Measurements from ENCODE around the gene PKD1.

The PKD1 gene

DNA sequence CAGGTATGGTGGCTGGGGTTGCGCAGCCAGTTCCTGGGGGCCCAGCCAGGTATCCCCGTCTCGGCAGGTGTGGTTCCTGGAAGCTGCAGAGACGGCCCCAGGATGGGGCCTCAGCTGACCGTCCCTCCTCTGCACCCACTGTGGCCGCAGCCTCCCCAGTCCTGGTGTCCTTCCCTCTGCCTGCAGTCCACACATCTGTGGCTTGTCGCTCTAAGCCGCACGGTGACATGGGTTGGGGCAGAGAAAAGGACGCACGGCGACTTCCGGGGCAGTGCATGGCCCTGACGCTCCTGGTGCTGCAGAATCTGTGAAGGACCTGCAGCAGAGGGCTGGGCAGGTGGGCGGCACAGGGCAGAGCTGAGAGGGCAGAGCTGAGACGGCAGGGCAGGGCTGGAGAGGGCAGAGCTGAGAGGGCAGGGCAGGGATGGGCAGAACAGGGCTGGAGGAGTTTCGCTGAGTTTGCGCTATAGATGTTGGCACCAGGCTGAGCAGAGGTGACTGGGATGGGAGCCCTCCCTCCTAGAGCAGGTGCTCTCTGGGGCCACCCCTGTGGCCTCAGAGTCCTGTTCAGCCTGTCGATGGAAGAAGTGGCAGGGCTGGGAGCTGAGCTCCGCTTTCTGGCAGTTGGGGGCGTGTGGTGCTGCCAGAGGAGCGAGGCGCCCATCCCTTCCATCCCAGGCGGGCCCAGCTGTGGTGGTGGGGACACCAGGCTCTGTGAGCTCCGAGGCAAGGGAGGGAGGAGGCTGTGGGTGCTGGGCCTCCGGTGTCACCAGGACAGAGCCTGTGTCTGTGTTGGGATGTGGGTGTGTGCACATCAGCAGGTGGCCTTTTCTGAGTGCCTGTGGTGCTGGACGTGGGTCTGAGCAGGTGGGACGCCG, 64.9 kb downstream of the PKD1 start:
- no peak for DNase-seq

DNA sequence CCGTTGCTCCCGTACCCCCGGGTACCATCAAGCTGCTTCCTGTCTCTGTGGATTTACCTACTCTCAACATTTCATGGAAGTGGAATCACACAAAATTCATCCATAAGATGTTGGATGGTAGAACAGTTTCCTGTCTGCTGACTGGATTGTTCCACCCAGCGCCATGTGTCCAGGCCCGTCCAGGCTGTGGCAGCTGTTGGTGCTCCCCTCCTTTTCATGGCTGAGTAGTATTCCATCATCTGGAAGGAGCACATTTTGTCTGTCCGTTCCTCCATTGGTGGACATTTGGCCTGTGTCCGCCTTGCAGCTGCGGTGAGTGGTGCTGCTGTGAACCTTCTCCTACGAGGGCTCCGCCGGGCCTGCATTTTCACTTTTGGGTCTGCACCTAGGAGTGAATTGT, 69.6 kb downstream of the PKD1 start:
- no peak for DNase-seq

DNA sequence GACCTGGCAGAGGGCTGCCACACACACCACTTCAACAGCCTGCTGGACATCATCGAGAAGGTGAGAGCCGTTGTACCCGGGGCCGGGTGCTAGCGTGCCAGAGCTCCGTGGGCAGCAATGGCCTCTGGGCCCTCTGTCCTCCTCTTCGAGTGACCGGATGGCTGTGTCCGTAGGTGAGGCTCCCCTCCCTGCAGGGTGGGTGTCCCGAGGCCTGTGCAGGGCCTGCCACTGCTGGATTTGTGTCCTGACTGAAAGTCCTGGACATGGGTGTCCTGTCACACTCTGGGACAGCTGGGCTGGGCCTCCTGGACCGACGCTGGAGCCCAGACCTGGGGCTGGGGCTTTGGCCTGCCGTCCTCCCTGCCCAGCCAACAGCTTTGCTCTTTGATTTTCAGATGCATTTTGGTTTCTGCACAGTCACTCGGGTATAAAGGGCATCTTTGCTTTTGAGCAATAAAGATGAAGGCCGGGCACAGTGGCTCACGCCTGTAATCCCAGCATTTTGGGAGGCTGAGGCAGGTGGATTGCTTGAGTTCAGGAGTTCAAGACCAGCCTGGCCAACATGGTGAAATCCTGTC, 71.2 kb downstream of the PKD1 start:
- DNase-seq: no peak

GRCh38 chr16:2063861-2064260, 71.8 kb downstream of the PKD1 start:
- DNase-seq: no peak

GRCh38 chr16:2062801-2063200, 72.9 kb downstream of the PKD1 start:
- DNase-seq: no peak

DNA sequence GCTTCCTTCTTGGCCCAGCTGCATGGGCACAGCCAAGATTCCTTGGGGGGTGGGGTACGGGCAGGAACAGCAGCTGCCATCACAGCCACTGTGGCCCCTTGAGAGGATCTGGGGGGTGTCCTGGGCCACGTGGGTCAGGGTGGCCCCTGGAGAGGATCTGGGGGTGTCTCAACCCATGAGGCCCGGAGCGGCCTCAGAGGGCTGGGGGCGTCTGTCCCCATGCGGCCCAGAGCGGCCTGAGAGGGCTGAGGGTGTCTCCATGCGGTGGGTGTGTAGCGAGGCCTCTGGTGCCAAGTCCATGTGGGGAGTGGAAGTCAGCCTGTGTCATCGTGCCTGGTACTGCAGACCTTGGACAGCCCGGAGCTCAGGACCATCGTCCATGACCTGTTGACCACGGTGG, 74.2 kb downstream of the PKD1 start:
- no peak for DNase-seq

GRCh38 chr16:2061023-2061422, 74.7 kb downstream of the PKD1 start:
- no peak for DNase-seq

GRCh38 chr16:2060346-2060745, 75.4 kb downstream of the PKD1 start:
- no peak for DNase-seq

DNA sequence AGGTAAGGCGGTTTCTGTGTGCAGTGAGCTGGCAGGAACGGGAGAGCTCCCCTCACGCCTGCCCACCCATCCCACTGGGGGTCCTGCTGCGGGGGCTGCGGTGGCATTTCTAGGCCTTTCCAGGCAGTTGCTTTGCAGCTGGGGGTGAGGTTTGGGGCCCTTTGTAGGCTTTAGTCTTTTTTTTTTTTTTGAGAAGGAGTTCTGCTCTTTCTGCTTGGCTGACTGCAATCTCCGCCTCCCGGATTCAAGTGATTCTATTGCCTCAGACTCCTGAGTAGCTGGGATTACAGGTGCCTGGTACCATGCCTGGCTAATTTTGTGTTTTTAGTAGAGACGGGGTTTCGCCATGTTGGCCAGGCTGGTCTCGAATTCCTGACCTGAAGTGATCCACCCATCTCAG, 76.8 kb downstream of the PKD1 start:
- DNase-seq: no peak

- DNase-seq: no peak
Observed at GRCh38 chr16:2058420-2058819, 77.3 kb downstream of the PKD1 start.

DNA sequence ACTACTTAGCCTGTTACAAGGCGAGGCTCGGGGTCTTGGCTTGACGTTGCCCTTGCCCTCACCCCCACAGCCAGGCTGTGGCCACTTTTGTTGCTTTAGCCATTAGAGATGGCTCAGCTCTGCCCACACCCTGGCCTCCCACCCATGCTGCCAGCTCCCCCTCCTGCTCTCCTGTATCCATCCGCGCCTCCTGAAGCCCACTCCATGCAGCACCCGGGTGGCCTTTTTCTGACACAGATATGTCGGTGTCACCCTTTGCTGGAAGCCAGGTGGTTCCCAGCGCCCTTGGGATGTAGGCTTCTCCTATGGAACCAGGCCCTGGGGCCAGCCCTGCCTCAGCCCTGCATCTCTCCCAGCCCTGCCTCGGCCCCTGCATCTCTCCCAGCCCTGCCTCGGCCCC, 78.3 kb downstream of the PKD1 start:
- no peak for DNase-seq

DNA sequence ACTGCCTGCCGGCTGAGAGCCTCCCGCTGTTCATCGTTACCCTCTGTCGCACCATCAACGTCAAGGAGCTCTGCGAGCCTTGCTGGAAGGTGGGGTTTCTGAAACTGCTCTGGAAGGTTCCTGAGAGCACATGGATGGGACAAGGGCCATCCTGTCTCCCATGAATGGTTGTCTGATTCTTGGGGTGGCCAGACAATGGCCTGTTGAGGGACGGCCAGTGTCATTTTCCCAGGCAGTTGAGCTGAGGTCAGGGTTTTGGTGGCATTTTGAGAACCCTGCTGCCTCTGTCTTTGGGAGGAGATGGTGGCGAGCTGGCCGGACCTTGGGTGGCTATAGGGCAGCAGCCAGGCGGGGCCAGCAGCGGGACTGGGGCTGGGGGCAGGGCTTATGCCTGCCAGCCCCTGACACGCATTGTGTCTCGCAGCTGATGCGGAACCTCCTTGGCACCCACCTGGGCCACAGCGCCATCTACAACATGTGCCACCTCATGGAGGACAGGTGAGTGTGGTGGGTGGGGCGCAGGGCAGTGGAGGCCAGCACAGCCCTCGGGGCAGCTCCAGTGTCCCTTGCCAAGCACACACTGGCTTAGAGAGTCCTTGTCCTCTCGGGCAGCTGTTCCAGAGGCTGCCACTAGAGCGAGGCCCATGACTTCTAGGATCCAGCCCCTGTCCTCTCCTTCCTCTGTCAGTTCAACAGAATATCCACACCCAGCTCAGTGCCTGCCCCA, 78.9 kb downstream of the PKD1 start:
- no peak for DNase-seq

DNA sequence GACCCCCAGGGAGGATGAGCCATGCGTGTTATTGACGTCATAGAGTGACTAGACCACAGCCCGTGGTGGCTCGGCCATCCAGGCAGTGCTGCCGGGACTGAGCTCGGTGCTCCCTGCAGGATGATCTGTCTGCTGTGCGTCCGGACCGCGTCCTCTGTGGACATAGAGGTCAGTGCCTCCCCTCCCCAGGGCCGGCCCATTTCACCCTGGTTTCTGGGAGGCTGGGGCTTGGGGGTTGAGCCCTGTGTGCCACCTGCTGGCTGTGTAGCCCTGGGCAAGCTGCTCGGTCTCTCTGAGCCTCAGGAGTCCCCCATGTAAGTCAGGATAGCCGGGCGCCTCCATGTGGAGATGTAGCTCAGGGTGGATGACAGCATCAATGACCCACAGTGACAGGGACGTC, 79.6 kb downstream of the PKD1 start:
- DNase-seq: peak in 2 of 4 experiments; percentile 17 to 32

- no peak for DNase-seq
Observed at GRCh38 chr16:2054543-2055245, 81.0 kb downstream of the PKD1 start.

- no peak for DNase-seq
Observed at GRCh38 chr16:2053897-2054296, 81.8 kb downstream of the PKD1 start.

GRCh38 chr16:2053211-2053610, 82.5 kb downstream of the PKD1 start:
- no peak for DNase-seq

GRCh38 chr16:2048116-2048543, 87.6 kb downstream of the PKD1 start:
- DNase-seq: no peak

DNA sequence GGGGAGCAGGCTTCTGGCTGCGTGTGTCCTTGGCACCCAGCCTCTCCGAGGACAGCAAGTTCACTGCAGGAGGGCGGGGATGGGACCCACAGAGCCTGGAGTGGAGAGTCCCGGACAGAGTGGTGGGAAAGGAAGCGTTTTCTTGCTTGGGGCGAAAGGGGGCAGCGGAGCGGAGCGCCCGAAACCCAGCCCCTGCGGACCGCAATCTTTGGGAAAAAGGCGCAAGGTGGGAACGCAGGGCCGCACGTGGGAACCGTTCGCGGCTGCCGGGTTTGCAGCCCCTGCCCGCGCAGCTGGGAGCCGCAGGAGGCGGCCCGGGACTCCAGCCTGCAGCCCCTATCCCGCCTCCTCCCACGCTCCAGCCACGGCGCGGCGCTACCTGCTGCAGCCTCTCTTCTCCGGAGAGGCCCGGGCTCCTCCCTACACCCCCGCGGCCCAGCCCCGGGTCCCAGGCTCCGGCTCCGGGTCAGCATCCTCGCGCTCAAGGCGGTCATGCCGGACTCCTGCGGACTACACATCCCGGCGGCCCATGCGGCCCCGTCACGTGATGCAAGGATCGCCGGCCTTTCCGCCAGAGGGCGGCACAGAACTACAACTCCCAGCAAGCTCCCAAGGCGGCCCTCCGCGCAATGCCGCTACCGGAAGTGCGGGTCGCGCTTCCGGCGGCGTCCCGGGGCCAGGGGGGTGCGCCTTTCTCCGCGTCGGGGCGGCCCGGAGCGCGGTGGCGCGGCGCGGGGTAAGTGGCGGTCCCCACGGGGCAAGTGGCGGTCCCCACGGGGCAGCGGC, 88.2 kb downstream of the PKD1 start, which contains the start of the genes NTHL1 and TSC2:
NTHL1 (minus strand) TSS at position 505 of the 786 bp plus-strand sequence; CDS start at position 494, 11 bp downstream.
TSC2 (plus strand) TSS at position 656 of the 786 bp plus-strand sequence. CDS start 631 bp downstream, outside the sequence.
- DNase-seq: peak; percentile 97 to 98 (median 98)

DNA sequence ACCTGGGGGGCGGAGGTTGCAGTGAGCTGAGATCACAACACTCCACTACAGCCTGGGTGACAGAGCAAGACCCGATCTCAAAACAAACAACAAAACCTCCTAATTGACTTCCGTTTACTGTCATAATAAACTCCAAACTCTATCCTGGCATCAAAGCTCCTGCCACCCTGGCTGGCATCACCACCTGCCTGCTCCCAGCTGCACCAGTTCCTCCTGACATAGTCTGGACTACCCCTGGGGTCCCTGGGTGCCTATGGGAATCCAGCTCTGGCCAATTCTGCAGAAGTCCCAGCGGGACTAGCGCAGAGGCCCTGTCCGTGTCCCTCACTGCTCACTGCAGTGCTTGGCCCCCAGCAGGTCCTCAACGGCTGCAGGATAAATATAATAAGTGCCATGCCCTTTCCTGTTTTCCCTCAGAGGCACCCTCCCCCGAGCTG, 88.8 kb downstream of the PKD1 start:
- no peak for DNase-seq

- DNase-seq: no peak
Observed at GRCh38 chr16:2045965-2046892, 89.5 kb downstream of the PKD1 start.

DNA sequence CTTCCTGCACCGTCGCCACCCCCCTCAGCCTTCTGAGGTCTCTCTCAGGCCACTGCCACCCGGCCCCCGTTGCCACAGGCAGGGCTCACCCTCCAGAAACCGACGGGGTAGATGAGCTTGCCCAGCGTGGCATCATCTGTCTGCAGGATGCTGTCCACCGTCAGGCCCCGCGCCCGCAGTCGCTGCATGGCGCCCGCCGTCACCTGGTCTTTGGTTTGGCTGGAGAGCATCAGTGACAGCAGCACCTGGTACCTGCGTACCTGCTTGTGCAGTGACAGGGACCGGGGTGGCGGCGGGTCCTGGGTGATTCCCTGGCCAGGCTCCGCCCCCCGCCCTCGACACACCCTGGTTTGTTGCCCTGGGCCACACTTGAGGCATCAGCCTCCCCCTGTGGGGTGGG, 91.2 kb downstream of the PKD1 start:
- DNase-seq: peak in 1 of 4 experiments; percentile 8

Data from suppressor macrophage (primary cell).